Right kidney (tissue), 1 donor: ENCODE data around the gene AKT1S1.
A peak's percentile ranks its signal among the peaks of the same experiment; 100 is the strongest.

Source experiments
- DNase-seq: peaks from one replicate; pipeline ENCODE4 v3.0.0-alpha.2; 2016

AKT1S1 gene

DNA sequence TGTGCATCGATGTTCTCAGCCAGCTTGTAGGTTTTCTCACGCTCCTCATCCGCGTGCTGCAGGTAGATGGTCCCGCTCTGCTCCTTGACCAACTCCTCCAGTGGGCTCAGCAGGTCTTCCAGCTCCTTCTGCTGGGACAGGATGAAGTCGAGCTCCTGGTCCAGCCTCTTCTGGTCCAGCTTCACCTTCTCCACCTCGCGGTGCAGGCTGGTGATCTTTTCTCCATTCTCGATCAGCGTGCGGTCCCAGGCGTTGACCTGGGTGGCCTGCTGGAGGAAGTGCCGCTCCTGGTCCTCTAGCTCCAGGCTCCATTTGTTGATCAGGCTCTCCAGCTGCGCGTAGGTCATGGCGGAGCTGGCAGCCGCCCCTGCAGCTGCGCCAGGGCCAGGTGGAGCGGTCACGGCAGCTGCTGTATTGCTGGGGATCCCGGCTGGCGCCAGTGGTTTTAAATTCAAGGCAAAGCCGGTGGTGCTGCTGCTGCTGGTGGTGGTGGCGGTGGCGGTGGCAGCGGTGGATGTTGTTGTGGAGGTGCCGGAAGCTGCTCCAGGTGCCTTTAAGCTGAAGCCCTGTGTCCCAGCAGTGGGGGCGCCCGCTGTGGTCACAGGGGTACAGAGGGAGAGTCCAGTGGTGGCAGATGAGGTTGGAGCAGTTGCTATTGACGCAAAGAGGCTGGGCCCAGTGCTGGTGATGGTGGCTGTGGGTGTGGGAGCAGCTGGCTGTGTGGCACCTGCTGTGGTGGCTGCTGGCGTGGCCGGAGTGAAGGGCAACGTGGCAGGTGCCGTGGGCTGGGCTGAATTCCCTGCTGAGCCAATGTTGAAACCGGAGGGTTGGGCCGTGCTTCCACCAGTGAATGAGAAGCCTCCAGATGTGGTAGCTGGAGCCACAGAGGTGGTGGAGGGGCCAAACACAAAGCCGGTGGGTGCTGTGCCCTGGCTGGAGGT lies 31.6 kb upstream of the AKT1S1 start:
- no peak for DNase-seq

DNA sequence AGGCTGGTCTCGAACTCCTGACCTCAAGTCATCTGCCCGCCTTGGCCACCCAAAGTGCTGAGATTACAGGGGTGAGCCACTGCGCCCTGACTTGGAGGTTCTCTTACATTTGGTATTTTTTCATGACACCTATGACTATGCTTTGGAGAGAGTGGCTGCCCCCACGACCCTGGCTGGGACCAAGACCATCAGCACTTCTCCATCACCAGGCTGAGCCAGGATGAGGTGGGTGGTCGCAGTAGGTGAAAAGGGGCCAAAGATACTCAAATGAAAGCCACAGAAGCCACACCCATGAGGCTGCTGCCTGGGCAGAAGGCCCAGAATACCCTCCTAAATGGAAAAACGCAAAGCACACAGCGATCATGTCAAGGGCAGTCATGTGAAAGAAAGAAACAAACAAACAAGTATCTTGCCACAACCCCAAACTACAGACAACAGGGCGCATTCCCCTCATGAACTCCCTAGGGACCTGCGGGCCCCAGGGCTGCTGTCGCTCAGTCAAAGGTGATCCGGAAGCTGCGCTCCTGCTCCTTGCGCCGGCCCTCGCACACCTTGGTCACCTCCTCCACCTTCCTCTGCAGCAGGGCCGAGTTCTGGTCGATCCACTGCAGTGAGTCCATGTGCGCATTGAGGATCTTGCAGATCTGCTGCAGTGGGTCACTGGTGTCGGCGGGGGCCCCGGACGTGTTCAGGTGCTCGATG lies 30.7 kb upstream of the AKT1S1 start:
- no peak for DNase-seq

DNA sequence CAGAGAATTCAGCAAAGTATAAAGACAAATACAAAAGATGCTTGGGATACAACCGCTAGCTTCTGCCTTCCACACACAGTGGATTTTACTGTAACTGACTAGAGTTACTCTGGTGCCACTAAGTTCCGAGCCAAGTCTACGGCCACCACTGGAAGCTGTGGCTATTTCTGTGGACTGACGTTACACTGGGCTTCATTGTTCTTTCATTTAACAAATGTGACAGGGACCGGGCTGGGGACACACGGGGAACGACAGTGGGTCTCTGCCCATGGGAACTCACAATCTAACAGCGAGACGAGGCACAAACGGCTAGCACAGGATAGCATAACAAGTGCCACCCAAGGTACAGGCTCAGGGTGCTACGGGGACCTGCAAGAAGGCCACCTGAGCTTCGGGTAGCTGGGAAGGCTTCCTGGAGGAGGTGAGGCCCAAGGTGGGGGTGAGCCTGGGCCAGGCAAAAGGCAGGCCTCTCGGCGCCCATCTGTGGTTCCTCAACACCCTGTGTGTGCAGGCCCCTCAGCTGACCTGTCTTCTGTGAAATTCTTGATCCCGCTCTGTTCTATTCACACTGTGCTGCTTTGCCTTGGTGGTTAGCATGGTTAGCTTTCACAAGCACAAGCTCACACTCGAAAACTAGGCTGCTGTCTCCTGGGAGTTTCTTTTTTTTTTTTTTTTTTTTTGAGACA lies 29.9 kb upstream of the AKT1S1 start:
- DNase-seq: no peak

DNA sequence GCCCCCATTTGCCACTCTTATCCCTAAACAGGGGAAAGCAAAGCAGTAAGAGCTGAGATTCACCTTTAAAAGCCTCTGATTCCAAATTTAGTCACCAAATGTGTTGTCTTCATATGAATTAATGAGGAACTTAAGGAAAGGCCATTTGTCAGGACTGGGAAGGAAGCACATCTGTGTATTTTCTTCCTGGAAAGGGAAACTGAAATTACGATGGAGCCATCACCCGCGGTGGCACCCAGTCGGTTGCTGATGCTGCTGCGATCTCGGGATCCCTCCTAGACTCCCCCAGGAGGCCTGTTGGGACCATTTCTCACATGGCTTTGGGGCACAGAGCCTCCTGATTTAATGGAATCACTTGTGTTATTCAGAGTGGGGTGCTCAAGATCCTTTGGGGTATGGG lies 27.0 kb upstream of the AKT1S1 start:
- DNase-seq: no peak

- DNase-seq: peak; percentile 38
These were observed 19.9 kb upstream of the AKT1S1 start, which contains the start of gene IL4I1 for GRCh38 chr19:49896863-49897621. Gene IL4I1 (minus strand): TSS chr19:49896887. CDS start chr19:49896160, 727 bp downstream.

GRCh38 chr19:49895566-49896297 lies 18.6 kb upstream of the AKT1S1 start:
- DNase-seq: no peak

DNA sequence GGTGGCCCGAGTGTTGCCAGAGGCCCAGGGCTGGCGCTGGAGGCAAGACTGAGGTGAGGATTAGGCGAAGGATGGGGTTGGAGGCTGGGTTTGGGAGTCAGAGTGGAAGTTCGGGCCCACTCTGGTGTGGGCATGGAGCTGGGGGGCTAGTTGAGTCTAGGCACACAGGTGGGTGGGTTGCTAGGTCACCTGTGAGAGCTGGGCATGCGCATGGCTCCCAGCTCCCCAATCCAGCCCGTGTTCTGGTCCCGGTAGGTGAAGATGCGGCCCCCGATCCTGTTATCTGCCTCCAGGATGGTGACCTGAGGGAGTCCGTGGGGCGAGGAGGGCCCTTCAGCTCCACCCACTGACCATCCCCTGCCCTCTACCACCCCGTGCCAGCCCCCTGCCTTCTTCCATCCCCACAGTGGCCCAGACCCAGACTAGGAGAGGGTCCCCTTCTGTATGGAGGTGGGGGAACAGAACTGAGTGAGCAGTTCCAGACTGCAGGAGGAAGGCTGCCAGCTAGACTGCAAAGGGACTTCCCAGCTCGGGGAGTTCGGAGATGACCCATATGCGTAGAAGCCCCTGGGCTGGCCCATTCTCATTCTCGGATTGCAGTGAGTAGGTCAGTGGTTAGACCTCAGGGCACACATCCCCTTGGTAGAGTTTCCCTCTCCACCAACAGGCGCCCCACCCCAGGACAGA lies 17.9 kb upstream of the AKT1S1 start:
- no peak for DNase-seq

GRCh38 chr19:49894011-49894664 lies 17.0 kb upstream of the AKT1S1 start:
- DNase-seq: no peak

- no peak for DNase-seq
These were observed 15.6 kb upstream of the AKT1S1 start for GRCh38 chr19:49892716-49893115.

DNA sequence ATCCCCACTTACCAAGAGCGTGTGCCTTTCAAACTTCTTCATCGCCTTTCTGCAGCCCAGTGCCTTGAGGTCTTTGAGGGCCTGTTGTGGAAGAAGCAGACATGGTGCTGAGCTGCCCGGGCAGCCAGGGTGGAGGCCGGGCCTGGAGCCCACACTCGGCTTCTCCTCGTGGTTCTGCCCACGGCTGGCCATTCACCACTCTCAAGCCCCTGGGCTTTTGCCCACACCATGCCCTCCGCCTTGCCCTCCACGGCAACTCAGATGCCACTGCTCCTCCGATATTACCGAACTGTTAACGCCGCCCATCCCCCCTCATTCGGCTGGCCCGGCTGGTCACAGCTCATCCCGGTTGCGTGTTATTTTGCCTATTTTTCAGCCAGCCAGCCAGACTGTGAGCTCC lies 14.2 kb upstream of the AKT1S1 start:
- no peak for DNase-seq

DNA sequence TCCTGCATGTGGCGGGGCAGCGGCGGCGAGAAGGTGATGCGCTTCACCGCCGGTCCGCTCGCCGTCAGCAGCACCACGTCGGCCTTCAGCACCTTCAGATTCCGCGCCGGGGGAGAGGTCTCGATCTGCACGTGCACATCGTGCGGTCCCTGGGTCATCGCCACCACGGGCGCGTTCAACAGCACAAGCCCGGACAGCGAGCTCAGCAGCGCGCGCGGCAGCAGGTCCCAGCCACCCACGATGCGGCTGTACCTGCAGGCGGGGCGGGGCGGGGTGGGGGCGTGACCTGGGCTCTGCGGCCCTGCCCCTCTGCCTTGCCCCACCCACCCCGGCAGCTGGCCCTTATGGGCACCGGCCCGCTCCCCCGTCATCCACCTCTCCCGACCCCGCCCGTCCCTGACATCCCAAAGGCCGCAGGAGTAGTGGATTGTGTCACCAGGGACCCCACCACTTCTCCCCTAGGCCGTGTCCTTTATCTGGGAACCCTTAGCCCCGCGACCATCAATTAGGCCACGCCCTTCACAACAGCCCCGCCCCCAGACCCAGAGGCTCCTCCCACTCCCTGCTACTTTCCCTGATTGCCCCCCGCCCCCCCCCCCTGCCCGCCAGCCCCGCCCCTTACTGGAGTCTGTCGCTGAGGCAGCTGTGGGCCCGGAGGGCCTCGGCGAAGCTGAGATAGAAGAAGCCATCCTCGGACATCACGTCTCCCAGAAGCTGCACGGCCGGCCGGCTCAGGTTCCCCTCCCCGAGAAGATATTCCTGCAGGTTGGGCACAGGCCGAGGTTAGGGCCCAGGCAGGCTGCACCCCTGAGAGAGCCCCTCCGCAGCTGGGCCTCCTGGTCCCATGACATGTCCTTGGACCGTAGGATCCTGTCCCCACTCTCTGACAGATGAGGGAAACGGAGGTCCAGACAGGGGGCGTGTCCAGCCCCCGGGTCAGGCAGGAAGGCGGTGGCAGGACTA lies 13.5 kb upstream of the AKT1S1 start:
- DNase-seq: peak; percentile 50

- peak; percentile 86 for DNase-seq
These were observed 12.7 kb upstream of the AKT1S1 start for GRCh38 chr19:49889687-49890348.

DNA sequence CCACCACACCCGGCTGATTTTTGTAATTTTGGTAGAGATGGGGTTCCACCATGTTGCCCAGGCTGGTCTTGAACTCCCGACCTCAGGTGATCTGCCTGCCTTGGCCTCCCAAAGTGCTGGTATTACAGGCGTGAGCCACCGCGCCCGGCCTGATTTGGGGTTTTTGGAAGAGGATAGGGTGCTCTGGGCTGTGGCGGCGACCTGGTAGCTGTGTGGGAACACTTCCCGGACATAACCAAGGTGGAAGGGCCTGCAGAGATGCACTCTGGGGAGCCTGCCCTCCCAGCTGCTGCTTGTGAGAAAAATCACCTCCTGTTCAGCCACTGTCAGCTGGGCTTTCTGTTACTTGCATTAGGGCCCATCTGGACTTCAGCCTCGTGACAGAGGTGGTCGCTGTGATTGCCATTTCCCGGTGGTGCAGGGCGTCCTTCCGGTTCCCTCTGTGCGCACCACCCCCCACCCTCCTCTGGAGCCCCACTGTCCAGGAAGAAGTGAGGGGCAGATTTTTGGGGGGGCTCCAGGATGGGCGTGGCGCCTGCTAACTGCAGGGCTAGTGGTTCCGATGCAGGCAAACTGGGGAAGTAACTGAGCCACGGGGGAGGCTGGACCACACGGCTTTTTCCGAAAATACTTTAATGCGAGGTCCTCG lies 12.0 kb upstream of the AKT1S1 start:
- no peak for DNase-seq

- no peak for DNase-seq
These were observed 11.3 kb upstream of the AKT1S1 start for GRCh38 chr19:49888510-49888824.

DNA sequence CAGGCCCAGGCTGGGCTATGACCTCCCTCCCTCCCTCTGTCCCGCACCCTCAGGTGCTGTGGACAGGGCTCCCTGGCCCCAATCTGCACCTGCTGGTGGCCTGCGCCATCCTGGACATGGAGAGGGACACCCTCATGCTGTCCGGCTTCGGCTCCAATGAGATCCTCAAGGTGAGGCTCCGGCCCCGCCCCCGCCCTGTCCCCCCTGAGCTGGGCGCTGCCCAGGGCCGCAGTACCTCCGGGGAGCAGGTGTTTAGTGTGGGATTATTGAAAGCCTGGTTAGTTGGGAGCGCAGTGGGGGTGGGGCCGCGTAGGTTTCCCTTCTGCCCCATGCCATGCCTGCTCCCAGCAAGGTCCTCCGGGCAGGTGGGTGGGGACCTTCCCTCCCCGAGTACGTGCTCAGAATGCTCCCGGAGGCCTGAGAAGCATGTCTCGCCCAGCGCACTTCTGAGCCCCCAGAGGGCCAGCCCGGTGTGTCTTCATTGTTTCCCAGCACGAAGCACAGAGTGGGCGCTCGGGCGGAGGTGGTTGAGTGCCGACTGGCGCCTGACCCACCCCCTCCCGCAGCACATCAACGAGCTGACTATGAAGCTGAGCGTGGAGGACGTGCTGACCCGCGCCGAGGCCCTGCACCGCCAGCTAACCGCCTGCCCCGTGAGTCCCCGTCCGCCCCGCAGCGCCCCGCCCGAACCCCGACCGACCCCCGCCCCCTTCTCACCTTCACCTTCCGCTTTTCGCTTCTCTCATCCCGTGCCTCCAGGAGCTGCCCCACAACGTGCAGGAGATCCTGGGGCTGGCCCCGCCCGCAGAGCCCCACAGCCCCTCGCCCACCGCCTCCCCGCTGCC lies 10.7 kb upstream of the AKT1S1 start:
- no peak for DNase-seq

- DNase-seq: peak; percentile 52
These were observed 10.0 kb upstream of the AKT1S1 start for GRCh38 chr19:49887037-49887664.

GRCh38 chr19:49884760-49885159 lies 7.6 kb upstream of the AKT1S1 start:
- no peak for DNase-seq
